H9 (cell line): ENCODE results near the gene ELF1. TPM values are rescaled to one million over a fixed set of nuclear protein-coding genes. Genes with fewer than 3 reads are reported as not detected.

Experiments used
- DNase-seq: peaks from one replicate; pipeline ENCODE4 v3.0.0-alpha.2; 2017
- H2AFZ ChIP-seq: one replicate; pipeline ENCODE4 v1.6.1; 2013; ENCODE audit warnings: mild to moderate bottlenecking, low read length, control low read depth, moderate library complexity
- H2AK5ac ChIP-seq: 2 replicates; pipeline ENCODE4 v1.6.1; 2013; ENCODE audit warnings: low read length, control low read depth, mixed read lengths; ENCODE audit not compliant: insufficient read length
- H2BK120ac ChIP-seq: one replicate; pipeline ENCODE4 v1.6.1; 2013; ENCODE audit warnings: low read depth, mild to moderate bottlenecking, low read length, control low read depth, inconsistent platforms; ENCODE audit not compliant: poor library complexity, severe bottlenecking
- H2BK12ac ChIP-seq: 2 replicates; pipeline ENCODE4 v1.6.1; 2013; ENCODE audit warnings: low read length, control low read depth, mixed read lengths, low read depth; ENCODE audit not compliant: insufficient read length
- H2BK15ac ChIP-seq: 2 replicates; pipeline ENCODE4 v1.6.1; 2013; ENCODE audit warnings: low read depth, low read length, control low read depth
- H2BK20ac ChIP-seq: one replicate; pipeline ENCODE4 v1.6.1; 2013; ENCODE audit warnings: low read depth, mild to moderate bottlenecking, low read length, control low read depth, inconsistent platforms; ENCODE audit not compliant: poor library complexity, severe bottlenecking
- H2BK5ac ChIP-seq: 2 replicates; pipeline ENCODE4 v1.6.1; 2013; ENCODE audit warnings: low read length, control low read depth, mixed read lengths; ENCODE audit not compliant: insufficient read length
- H3K14ac ChIP-seq: 2 replicates; pipeline ENCODE4 v1.6.1; 2013; ENCODE audit warnings: low read length, control low read depth; ENCODE audit not compliant: insufficient read depth
- H3K18ac ChIP-seq: 2 replicates; pipeline ENCODE4 v1.6.1; 2013; ENCODE audit warnings: low read depth, mild to moderate bottlenecking, mixed read lengths, low read length, control low read depth; ENCODE audit not compliant: insufficient read length
- H3K23ac ChIP-seq: 2 replicates; pipeline ENCODE4 v1.6.1; 2013; ENCODE audit warnings: low read length, control low read depth, mixed read lengths, low read depth; ENCODE audit not compliant: insufficient read length
- H3K23me2 ChIP-seq: 2 replicates; pipeline ENCODE4 v1.6.1; 2013; ENCODE audit warnings: low read depth, mild to moderate bottlenecking, mixed read lengths, low read length, control low read depth; ENCODE audit not compliant: insufficient read length, poor library complexity, severe bottlenecking
- H3K27ac ChIP-seq: 2 replicates; pipeline ENCODE4 v1.5.1; 2013; ENCODE audit warnings: low read length, control low read depth, mixed read lengths, low read depth; ENCODE audit not compliant: insufficient read length
- H3K27me3 ChIP-seq: 2 replicates; pipeline ENCODE4 v1.6.1; 2013; ENCODE audit warnings: low read length, control low read depth, inconsistent platforms; ENCODE audit not compliant: insufficient read depth
- H3K4ac ChIP-seq: 2 replicates; pipeline ENCODE4 v1.6.1; 2013; ENCODE audit warnings: low read depth, mild to moderate bottlenecking, control low read depth, inconsistent platforms, low read length, moderate library complexity
- H3K4me1 ChIP-seq: 2 replicates; pipeline ENCODE4 v1.6.1; 2013; ENCODE audit warnings: low read length, control low read depth, inconsistent platforms; ENCODE audit not compliant: insufficient read depth
- H3K4me2 ChIP-seq: 2 replicates; pipeline ENCODE4 v1.6.1; 2013; ENCODE audit warnings: low read length, control low read depth, mixed read lengths; ENCODE audit not compliant: insufficient read length, insufficient read depth
- H3K56ac ChIP-seq: 2 replicates; pipeline ENCODE4 v1.6.1; 2013; ENCODE audit warnings: low read depth, mild to moderate bottlenecking, mixed read lengths, low read length, control low read depth; ENCODE audit not compliant: insufficient read length
- H3K79me1 ChIP-seq: 2 replicates; pipeline ENCODE4 v1.6.1; 2013; ENCODE audit warnings: low read depth, mild to moderate bottlenecking, moderate library complexity, low read length, control low read depth, inconsistent platforms; ENCODE audit not compliant: insufficient read depth, poor library complexity, severe bottlenecking
- H3K79me2 ChIP-seq: 2 replicates; pipeline ENCODE4 v1.6.1; 2013; ENCODE audit warnings: low read length, control low read depth, inconsistent platforms; ENCODE audit not compliant: insufficient read depth
- H3K9ac ChIP-seq: 2 replicates; pipeline ENCODE4 v1.6.1; 2013; ENCODE audit warnings: low read length, control low read depth, mixed read lengths; ENCODE audit not compliant: insufficient read length; ENCODE audit errors: extremely low read depth
- H3K9me3 ChIP-seq: one replicate; pipeline ENCODE4 v1.6.1; 2013; ENCODE audit warnings: low read depth, low read length, inconsistent platforms; ENCODE audit not compliant: control insufficient read depth
- H3T11ph ChIP-seq: one replicate; pipeline ENCODE4 v1.6.1; 2013; ENCODE audit warnings: mild to moderate bottlenecking, low read length, control low read depth, inconsistent platforms
- H4K20me1 ChIP-seq: one replicate; pipeline ENCODE4 v1.6.1; 2013; ENCODE audit not compliant: control insufficient read depth, insufficient read length, insufficient read depth
- H4K5ac ChIP-seq: 2 replicates; pipeline ENCODE4 v1.6.1; 2013; ENCODE audit warnings: low read depth, mild to moderate bottlenecking, mixed read lengths, low read length, control low read depth; ENCODE audit not compliant: insufficient read length
- H4K8ac ChIP-seq: replicated peaks from 2 replicates; pipeline ENCODE4 v1.6.1; 2013; ENCODE audit warnings: low read length, control low read depth, mixed read lengths, low read depth; ENCODE audit not compliant: insufficient read length
- H4K91ac ChIP-seq: 2 replicates; pipeline ENCODE4 v1.6.1; 2013; ENCODE audit warnings: low read depth, mild to moderate bottlenecking, moderate library complexity, mixed read lengths, low read length, control low read depth; ENCODE audit not compliant: insufficient read length
- H3K27ac Mint-ChIP-seq, 3 experiments: 2 replicates in 2 of 3; 3 replicates in 1 of 3; pipeline ENCODE4 v1.8.0; 2020 to 2021; ENCODE audit warnings: mixed read lengths in 3 of 3, mild to moderate bottlenecking in 1 of 3, moderate library complexity in 1 of 3
- H3K27me3 Mint-ChIP-seq: 2 replicates; pipeline ENCODE4 v1.8.0; 2021; ENCODE audit warnings: low read depth, mild to moderate bottlenecking, moderate library complexity, mixed read lengths
- H3K36me3 Mint-ChIP-seq, 3 experiments: 2 replicates in 2 of 3; 3 replicates in 1 of 3; pipeline ENCODE4 v1.8.0; 2020 to 2021; ENCODE audit warnings: low read depth in 3 of 3, mixed read lengths in 3 of 3; ENCODE audit not compliant: insufficient read depth in 1 of 3
- H3K4me1 Mint-ChIP-seq, 2 experiments: 2 replicates each; pipeline ENCODE4 v1.8.0; 2020; ENCODE audit warnings: mixed read lengths in 2 of 2
- H3K4me3 Mint-ChIP-seq, 2 experiments: 2 replicates in 1 of 2; 3 replicates in 1 of 2; pipeline ENCODE4 v1.8.0; 2020 to 2021; ENCODE audit warnings: mild to moderate bottlenecking in 2 of 2, mixed read lengths in 2 of 2, moderate library complexity in 1 of 2
- H3K9me3 Mint-ChIP-seq, 2 experiments: 2 replicates in 1 of 2; 3 replicates in 1 of 2; pipeline ENCODE4 v1.8.0; 2020; ENCODE audit warnings: mild to moderate bottlenecking in 2 of 2, mixed read lengths in 2 of 2, moderate library complexity in 1 of 2
- CTCF ChIP-seq: fragments of 200-600 bp; sonication (generic); conservative IDR thresholded peaks from 3 replicates; pipeline ENCODE4 v1.8.0; 2021; ENCODE audit warnings: antibody characterized with exemption, mild to moderate bottlenecking
- WGBS: extraction: QIAGEN DNeasy Blood & Tissue Kit; methylation state at CpG from one replicate; pipeline ENCODE4 v1.1.7; 2013; ENCODE audit warnings: missing lambda C conversion rate, low lambda C conversion rate, mixed read lengths; ENCODE audit not compliant: insufficient read length; ENCODE audit errors: extremely low coverage; 5-methylcytosine and 5-hydroxymethylcytosine counted together
- long read RNA-seq: library from polyadenylated mRNA; unstranded; transcript quantifications from one replicate; pipeline ENCODE4 v2.0.0, GENCODE V29; 2020
- total RNA-seq: library from RNA; stranded (reverse); gene quantifications from 2 replicates; pipeline ENCODE4 v1.2.1, GENCODE V29; 2021

ELF1 gene
- 14.8 and 15.5 TPM in 2 replicates for total RNA-seq
- long read RNA-seq, partial matches to known transcripts = 5 of 16 reads
- long read RNA-seq, other reads (novel, unspliced or antisense) = 11 of 16 reads

GRCh38 chr13:41019011-41019487 is at the start of gene ELF1:
Gene ELF1 (minus strand): TSS chr13:41019316. CDS start chr13:40982054, 37,262 bp downstream.
- no peak for TF ChIP-seq CTCF
- H3T11ph ChIP-seq = no peak within 1 kb of the TSS
- H2BK120ac ChIP-seq = no peak within 1 kb of the TSS
- no peaks in the 10 kb centered on the region for H3K79me2 ChIP-seq
- H2AK5ac ChIP-seq = no peak within 1 kb of the TSS
- H2BK12ac ChIP-seq = no peak within 1 kb of the TSS
- no peak within 1 kb of the TSS for H3K23ac ChIP-seq
- no peak within 1 kb of the TSS for H2BK15ac ChIP-seq
- H2BK20ac ChIP-seq = peak within 1 kb of the TSS; percentile 90
- H3K9me3 Mint-ChIP-seq = no peaks in the 10 kb centered on the region
- no peaks in the 10 kb centered on the region for H3K36me3 Mint-ChIP-seq
- H3K79me1 ChIP-seq = no peaks in the 10 kb centered on the region
- H3K14ac ChIP-seq = no peak within 1 kb of the TSS
- no peak within 1 kb of the TSS for H4K8ac ChIP-seq
- no peak within 1 kb of the TSS for H4K5ac ChIP-seq
- no peak within 1 kb of the TSS for H3K4ac ChIP-seq
- H3K27ac Mint-ChIP-seq = peak within 1 kb of the TSS in 2 of 3 experiments; percentile 49 to 82; a peak in 5 of 7 replicates
- no peak within 1 kb of the TSS for H3K18ac ChIP-seq
- H4K91ac ChIP-seq = no peak within 1 kb of the TSS
- peaks cover 57 to 61% of the 10 kb centered on the region in 2 experiments for H3K4me1 Mint-ChIP-seq
- no peaks in the 10 kb centered on the region for H3K27me3 ChIP-seq
- no peak within 1 kb of the TSS for H3K9ac ChIP-seq
- H2AFZ ChIP-seq = no peak within 1 kb of the TSS
- no peaks in the 10 kb centered on the region for H4K20me1 ChIP-seq
- no peaks in the 10 kb centered on the region for H3K9me3 ChIP-seq
- no peaks in the 10 kb centered on the region for H3K27me3 Mint-ChIP-seq
- no peak within 1 kb of the TSS for H3K4me3 Mint-ChIP-seq
- no peak for DNase-seq
- peaks cover 2% of the 10 kb centered on the region; the same call in 1 of the 2 replicates for H3K4me1 ChIP-seq
- no peaks in the 10 kb centered on the region for H3K23me2 ChIP-seq
- H3K56ac ChIP-seq = no peak within 1 kb of the TSS
- no peak within 1 kb of the TSS for H3K27ac ChIP-seq
- H2BK5ac ChIP-seq = no peak within 1 kb of the TSS
- WGBS = no CpG with 5 or more reads among the region's 4 CpGs
- H3K4me2 ChIP-seq = no peak within 1 kb of the TSS
